ENCODE results near the gene TSPYL4. TPM values are rescaled to one million over a fixed set of nuclear protein-coding genes. Genes with fewer than 3 reads are reported as not detected.
"Not testable (repeated sequence)": the region's sequence is repeated elsewhere in the genome, so short reads cannot be mapped to it uniquely, and the experiment has no call there.

TSPYL4 gene
- total RNA-seq, 1 donor, result 16.4 TPM

DNA sequence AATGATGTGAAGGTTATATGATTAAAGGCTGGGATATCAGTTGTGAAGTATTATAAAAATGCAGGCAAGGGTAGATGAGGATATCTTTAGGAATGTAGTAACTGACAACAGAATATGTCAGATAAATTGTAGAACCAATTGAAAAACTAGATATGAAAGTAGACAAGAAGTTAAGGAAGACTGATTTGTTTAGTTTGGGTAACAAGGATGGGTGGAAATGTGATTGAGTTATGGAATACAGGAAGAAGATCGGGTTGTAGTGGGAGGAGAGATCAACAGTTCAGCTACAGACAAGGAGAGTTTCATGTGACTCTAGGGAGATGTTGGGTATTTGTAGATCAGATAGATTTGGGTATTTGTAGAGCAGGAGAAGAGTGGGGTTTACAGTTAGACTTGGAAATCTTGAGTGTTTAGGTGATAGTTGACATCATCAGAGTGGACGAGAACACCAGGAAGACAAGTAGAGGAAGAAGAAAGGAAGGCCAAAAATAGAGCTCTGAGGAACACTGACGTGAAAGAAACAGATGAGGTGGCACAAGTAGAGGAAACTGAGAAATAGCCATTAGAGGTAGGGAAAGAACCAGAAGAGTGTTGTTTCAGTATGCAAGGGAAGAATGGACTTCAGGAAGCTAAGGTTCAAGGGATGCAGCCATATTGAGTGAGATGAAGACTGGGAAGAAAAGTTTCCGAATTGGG is 38.0 kb upstream of the TSPYL4 start:
- no peak for DNase-seq (ENCODE audit: low read depth)
- no peak overlapping the region for H3K4me3 ChIP-seq (ENCODE audit: low read depth, low read length)
- TF ChIP-seq, protein P1, sequence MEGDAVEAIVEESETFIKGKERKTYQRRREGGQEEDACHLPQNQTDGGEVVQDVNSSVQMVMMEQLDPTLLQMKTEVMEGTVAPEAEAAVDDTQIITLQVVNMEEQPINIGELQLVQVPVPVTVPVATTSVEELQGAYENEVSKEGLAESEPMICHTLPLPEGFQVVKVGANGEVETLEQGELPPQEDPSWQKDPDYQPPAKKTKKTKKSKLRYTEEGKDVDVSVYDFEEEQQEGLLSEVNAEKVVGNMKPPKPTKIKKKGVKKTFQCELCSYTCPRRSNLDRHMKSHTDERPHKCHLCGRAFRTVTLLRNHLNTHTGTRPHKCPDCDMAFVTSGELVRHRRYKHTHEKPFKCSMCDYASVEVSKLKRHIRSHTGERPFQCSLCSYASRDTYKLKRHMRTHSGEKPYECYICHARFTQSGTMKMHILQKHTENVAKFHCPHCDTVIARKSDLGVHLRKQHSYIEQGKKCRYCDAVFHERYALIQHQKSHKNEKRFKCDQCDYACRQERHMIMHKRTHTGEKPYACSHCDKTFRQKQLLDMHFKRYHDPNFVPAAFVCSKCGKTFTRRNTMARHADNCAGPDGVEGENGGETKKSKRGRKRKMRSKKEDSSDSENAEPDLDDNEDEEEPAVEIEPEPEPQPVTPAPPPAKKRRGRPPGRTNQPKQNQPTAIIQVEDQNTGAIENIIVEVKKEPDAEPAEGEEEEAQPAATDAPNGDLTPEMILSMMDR (IDR thresholded peaks at IDR 0.05; ENCODE audit: insufficient read depth, low read depth, low read length), result no peak

DNA sequence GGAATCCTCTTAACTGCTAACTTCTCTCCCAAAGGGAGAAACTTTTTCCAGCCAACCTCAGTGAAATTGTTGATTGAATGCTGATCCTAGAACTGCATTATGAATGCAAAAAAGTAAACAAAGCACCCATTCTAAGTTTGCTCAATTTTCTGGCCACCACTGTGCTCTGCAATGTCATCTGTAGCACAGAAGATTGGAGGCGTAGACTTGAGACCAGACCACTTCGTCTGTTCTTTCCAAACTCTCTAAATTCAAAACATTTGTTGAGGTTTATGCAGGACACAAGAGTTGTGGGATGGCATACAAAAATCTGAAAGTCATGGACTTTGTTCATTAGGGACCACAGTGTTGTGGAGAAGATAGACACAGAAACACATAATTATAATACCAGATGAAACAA is 36.9 kb upstream of the TSPYL4 start:
- TF ChIP-seq, protein P1 (IDR thresholded peaks at IDR 0.05; ENCODE audit: insufficient read depth, low read depth, low read length), result no peak
- no peak for DNase-seq (ENCODE audit: low read depth)
- H3K4me3 ChIP-seq (ENCODE audit: low read depth, low read length), result no peak overlapping the region

DNA sequence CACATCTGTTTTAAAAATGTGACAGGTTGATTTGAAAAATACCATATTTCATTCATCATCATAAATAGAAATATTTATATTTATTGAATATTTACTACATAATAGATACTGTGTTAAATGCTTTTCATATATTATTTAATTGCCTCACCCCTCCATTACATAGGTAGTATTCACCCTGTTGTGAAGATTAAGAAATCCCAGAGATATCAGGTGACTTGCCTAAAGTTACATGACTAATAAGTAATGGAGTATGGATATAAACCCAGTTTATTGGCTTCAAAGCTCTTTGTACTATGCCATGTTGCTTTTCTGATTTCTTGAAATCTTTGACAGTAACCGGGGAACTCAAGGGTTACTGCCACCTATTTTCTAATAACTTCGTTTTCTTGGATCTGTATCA is 36.0 kb upstream of the TSPYL4 start:
- no peak for DNase-seq (ENCODE audit: low read depth)
- TF ChIP-seq, protein P1 (IDR thresholded peaks at IDR 0.05; ENCODE audit: insufficient read depth, low read depth, low read length), result no peak
- no peak overlapping the region for H3K4me3 ChIP-seq (ENCODE audit: low read depth, low read length)

DNA sequence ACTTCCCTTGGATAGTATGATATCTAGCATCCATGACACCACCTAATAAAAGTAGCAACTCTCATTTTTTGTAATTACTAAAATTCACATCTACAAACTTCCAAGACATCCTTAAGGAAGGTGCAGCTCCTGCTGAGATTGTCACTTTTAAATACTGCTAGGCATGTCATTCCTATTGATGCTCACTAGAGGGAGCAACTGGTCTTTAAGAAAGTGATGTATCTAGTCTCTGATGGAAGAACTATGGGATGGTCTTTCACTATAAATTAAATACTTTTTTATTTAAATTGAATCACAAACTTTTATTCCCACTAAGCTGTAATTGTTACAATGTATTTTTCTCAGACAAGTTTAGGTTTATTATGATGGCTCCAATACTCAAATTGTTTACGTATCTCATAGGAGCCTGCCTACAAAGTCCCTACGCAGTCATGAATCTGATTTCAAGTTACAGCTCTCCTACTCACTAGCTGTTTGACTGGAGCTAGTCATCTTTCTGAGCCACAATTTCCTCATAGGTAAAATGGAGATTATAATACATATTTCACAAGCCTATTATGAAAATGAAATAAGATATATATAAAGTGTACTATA is 33.9 kb upstream of the TSPYL4 start:
- H3K4me3 ChIP-seq (ENCODE audit: low read depth, low read length), result no peak overlapping the region
- TF ChIP-seq, protein P1 (IDR thresholded peaks at IDR 0.05; ENCODE audit: insufficient read depth, low read depth, low read length), result peak; percentile 87
- DNase-seq (ENCODE audit: low read depth), result peak; percentile 70

DNA sequence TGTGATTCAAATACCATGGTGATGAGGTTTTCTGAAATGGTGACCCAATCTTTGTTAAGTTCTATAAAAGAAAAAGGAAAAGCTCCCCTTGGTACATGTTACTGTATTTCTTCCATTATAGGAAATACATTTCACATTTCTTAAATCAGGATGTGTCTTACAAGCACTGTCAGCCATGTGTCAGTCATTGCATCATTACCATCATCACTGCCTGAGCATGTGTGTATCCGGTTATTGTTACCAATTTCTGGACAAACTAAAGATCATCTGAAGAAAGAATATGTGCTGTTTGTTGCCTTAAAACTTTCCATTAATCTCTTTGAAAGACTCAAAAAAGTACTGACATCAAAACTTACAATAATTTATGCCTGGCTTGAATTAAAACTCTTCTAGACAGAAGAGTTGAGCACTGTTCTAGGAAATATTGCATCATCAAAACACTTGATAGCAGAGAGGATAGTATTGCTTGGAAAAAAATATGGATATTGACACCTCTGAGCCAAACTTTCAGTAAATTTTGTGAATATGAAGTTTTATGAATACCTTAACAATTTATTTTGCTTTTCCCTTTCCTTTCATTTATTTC is 33.0 kb upstream of the TSPYL4 start:
- no peak for DNase-seq (ENCODE audit: low read depth)
- TF ChIP-seq, protein P1 (IDR thresholded peaks at IDR 0.05; ENCODE audit: insufficient read depth, low read depth, low read length), result no peak
- no peak overlapping the region for H3K4me3 ChIP-seq (ENCODE audit: low read depth, low read length)

DNA sequence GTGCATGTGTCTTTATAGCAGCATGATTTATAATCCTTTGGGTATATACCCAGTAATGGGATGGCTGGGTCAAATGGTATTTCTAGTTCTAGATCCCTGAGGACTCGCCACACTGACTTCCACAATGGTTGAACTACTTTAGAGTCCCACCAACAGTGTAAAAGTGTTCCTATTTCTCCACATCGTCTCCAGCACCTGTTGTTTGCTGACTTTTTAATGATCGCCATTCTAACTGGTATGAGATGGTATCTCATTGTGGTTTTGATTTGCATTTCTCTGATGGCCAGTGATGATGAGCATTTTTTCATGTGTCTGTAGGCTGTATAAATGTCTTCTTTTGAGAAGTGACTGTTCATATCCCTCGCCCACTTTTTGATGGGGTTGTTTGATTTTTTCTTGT is 31.1 kb upstream of the TSPYL4 start:
- not testable (repeated sequence) for H3K4me3 ChIP-seq (ENCODE audit: low read depth, low read length)

DNA sequence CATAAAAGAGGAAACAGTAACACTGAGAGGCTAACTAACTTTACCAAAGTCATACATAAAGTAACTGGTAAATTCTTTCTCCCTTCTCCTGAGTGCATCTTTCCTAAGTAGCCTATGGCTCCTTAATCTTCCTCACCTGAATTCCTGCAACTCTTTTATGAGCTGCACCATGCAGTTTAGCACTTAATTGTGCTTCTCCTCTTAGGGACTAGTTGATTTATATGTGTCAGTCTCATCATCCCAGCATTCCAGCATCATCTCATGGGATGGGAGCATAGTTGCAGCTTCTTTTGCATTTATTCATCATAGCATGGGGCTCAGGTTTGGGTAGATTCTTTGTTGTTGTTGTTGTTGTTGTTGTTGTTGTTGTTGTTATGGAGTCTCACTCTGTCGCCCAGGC is 29.3 kb upstream of the TSPYL4 start:
- no peak for DNase-seq (ENCODE audit: low read depth)
- H3K4me3 ChIP-seq (ENCODE audit: low read depth, low read length), result no peak overlapping the region
- TF ChIP-seq, protein P1 (IDR thresholded peaks at IDR 0.05; ENCODE audit: insufficient read depth, low read depth, low read length), result no peak

More for the DNA sequence above, 31.1 kb upstream of the TSPYL4 start:
- not testable (repeated sequence) for DNase-seq (ENCODE audit: low read depth)
